T-cell (primary cell): ENCODE data around the gene CTAGE1. TPM values are rescaled to one million over a fixed set of nuclear protein-coding genes. Genes with fewer than 3 reads are reported as not detected.

Source experiments
- ATAC-seq, 4 experiments: fragments of 200-7000 bp in 3 of 4; fragments of 150-1000 bp in 1 of 4; cut with Tn5 transposase; replicated peaks in 1 of 4; 1 replicate in 3 of 4; 2 replicates in 1 of 4; pipeline ENCODE4 v1.10.0; 2021; ENCODE audit warnings: moderate library complexity in 3 of 4, mild to moderate bottlenecking in 2 of 4, moderate number of reproducible peaks in 1 of 4
- CTCF ChIA-PET, 2 donors: fragments of 300-600 bp; sonication (Branson Sonifier 250); formaldehyde crosslinking; loops; one replicate each; lab custom pipeline; 2022; ENCODE audit warnings: antibody characterized with exemption in 2 of 2; lab: Charles Lee
- POLR2A ChIA-PET, 2 donors: fragments of 300-600 bp; sonication (Branson Sonifier 250); formaldehyde crosslinking; loops; one replicate each; lab custom pipeline; 2022; ENCODE audit warnings: antibody characterized with exemption in 2 of 2; lab: Charles Lee
- DNase-seq, 35 experiments: peaks; one replicate each; pipeline versions ENCODE4 v3.0.0 to v3.0.0-alpha.2; 2013 to 2023
- H3K27ac ChIP-seq: one replicate; pipeline ENCODE4 v1.5.1; 2013; ENCODE audit warnings: low read length
- H3K27me3 ChIP-seq, 2 experiments: replicated peaks in 1 of 2; 1 replicate in 1 of 2; 2 replicates in 1 of 2; pipeline versions ENCODE4 v1.6.1 to v1.7.0; 2013; ENCODE audit warnings: low read length in 1 of 2, mixed read lengths in 1 of 2; ENCODE audit not compliant: control insufficient read depth in 2 of 2, insufficient read depth in 2 of 2; ENCODE audit errors: extremely low read depth in 1 of 2
- H3K36me3 ChIP-seq, 2 donors: 1 replicate in 1 of 2; 2 replicates in 1 of 2; pipeline versions ENCODE4 v1.6.1 to v1.7.0; 2013; ENCODE audit warnings: low read length in 1 of 2; ENCODE audit not compliant: control insufficient read depth in 2 of 2, insufficient read depth in 1 of 2; ENCODE audit errors: extremely low read depth in 1 of 2
- H3K4me1 ChIP-seq, 2 experiments: 1 replicate in 1 of 2; 2 replicates in 1 of 2; pipeline versions ENCODE4 v1.6.1 to v1.7.0; 2013; ENCODE audit warnings: low read length in 2 of 2, mixed read lengths in 1 of 2; ENCODE audit not compliant: insufficient read depth in 2 of 2, control insufficient read depth in 1 of 2; ENCODE audit errors: extremely low read depth in 1 of 2
- H3K4me3 ChIP-seq, 2 donors: 1 replicate in 1 of 2; 2 replicates in 1 of 2; pipeline versions ENCODE4 v1.5.1 to v1.7.0; 2013; ENCODE audit warnings: mild to moderate bottlenecking in 2 of 2, low read length in 1 of 2, moderate library complexity in 1 of 2; ENCODE audit not compliant: control insufficient read depth in 1 of 2; ENCODE audit errors: extremely low read depth in 1 of 2
- H3K9me3 ChIP-seq: 2 replicates; pipeline ENCODE4 v1.7.0; 2013
- H3K27ac Mint-ChIP-seq, 2 donors: one replicate each; pipeline ENCODE4 v1.8.0; 2020 to 2021; ENCODE audit warnings: mild to moderate bottlenecking in 2 of 2, mixed read lengths in 2 of 2
- H3K27me3 Mint-ChIP-seq, 2 donors: one replicate each; pipeline ENCODE4 v1.8.0; 2021 to 2022; ENCODE audit warnings: mixed read lengths in 2 of 2
- H3K36me3 Mint-ChIP-seq: one replicate; pipeline ENCODE4 v1.8.0; 2021; ENCODE audit warnings: mixed read lengths
- H3K4me1 Mint-ChIP-seq, 3 donors: one replicate each; pipeline ENCODE4 v1.8.0; 2020 to 2022; ENCODE audit warnings: mixed read lengths in 3 of 3, mild to moderate bottlenecking in 1 of 3
- H3K4me3 Mint-ChIP-seq, 3 donors: one replicate each; pipeline ENCODE4 v1.8.0; 2020 to 2022; ENCODE audit warnings: mild to moderate bottlenecking in 3 of 3, mixed read lengths in 3 of 3, moderate library complexity in 3 of 3
- H3K9me3 Mint-ChIP-seq, 3 donors: one replicate each; pipeline ENCODE4 v1.8.0; 2020 to 2022; ENCODE audit warnings: mixed read lengths in 3 of 3
- WGBS: methylation state at CpG from one replicate; pipeline ENCODE4 v1.1.5; 2013; ENCODE audit warnings: missing lambda C conversion rate; ENCODE audit not compliant: insufficient coverage; 5-methylcytosine and 5-hydroxymethylcytosine counted together
- total RNA-seq, 35 experiments: library from RNA in 6 of 35; stranded (reverse) in 6 of 35; fragments of 120-200 nt in 1 of 35; gene quantifications; one replicate each; pipeline versions ENCODE4 v1.2.1 to v1.2.4 and lab custom pipeline; 2013 to 2026

The CTAGE1 gene
- total RNA-seq, 5 donors from 2014 or later (not counting 1 experiment from before 2014, with no cell fraction given), result not detected

DNA sequence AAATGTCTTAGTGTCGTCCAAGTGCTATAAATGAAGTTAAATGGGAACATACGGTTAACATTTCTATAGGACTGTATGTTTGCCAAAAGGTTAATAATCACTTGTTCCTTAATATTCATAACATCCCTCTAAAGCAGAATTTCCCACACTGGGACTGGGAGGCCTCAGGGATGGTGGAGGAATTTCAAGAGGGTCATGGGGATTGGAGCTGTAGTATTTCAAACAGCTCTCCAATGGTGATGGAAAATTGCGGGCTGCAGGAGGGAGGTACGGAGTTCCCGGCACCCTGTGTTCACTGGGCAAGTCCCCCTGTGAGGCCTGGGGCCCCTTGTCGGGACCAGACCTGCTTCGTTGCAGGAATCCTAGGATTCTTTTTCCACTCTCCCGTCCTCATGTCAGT is 39.8 kb upstream of the CTAGE1 start:
- Histone ChIP-seq H3K27ac (no peak overlapping the region), H3K36me3 (no peaks in the 10 kb centered on the region), H3K4me3 (no peak overlapping the region), H3K4me1 (no peaks in the 10 kb centered on the region), H3K27me3 (peaks cover 0 to 8% of the 10 kb centered on the region in 2 experiments), H3K9me3 (no peaks in the 10 kb centered on the region)
- Mint-ChIP-seq H3K4me3 (no peak overlapping the region), H3K36me3 (no peaks in the 10 kb centered on the region), H3K27ac (no peak overlapping the region), H3K27me3 (peaks cover 4 to 5% of the 10 kb centered on the region in 2 donors), H3K9me3 (no peaks in the 10 kb centered on the region), H3K4me1 (peaks cover 0 to 3% (median 0%) of the 10 kb centered on the region in 3 donors)
- 100% methylated on average over 1 of the region's 8 CpGs for WGBS
- POLR2A ChIA-PET, result no interaction called here
- CTCF ChIA-PET, result interaction anchor here in 1 of 2 donors (0.6 kb wide), 1 partner anchor 562 kb away, joined by 5 read pairs; no protein-coding TSS in a partner anchor
- DNase-seq, result no peak
- no peak for ATAC-seq

DNA sequence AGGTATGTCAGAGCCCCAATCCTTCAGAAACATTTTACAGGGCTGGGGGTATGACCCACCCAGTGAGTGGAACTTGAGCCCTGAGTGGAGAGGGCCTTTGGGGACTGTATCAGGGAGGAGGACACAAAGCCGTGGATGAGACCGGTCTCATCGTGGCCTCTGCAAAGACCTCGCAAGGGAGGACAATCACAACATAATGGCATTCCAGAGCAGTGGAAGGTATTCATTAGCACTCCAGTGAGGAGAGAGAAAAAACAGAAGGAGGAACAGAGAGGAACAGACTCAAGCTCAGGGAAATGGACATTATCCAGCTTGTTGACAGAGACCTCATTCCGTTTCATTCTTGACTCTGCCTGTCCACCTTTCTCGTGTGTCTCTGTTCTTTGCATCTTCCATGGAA is 38.8 kb upstream of the CTAGE1 start:
- Mint-ChIP-seq H3K36me3 (no peaks in the 10 kb centered on the region), H3K27ac (no peak overlapping the region), H3K4me1 (peaks cover 0 to 5% (median 0%) of the 10 kb centered on the region in 3 donors), H3K4me3 (no peak overlapping the region), H3K9me3 (no peaks in the 10 kb centered on the region), H3K27me3 (peaks cover 4 to 5% of the 10 kb centered on the region in 2 donors)
- 96% methylated on average over 4 of the region's 6 CpGs for WGBS
- Histone ChIP-seq H3K27me3 (peaks cover 0 to 8% of the 10 kb centered on the region in 2 experiments), H3K9me3 (no peaks in the 10 kb centered on the region), H3K36me3 (no peaks in the 10 kb centered on the region), H3K4me1 (peaks cover 0 to 4% of the 10 kb centered on the region in 2 experiments), H3K4me3 (no peak overlapping the region), H3K27ac (no peak overlapping the region)
- ATAC-seq (no peak), DNase-seq (no peak)
- CTCF ChIA-PET, result no interaction called here
- POLR2A ChIA-PET, result no interaction called here

DNA sequence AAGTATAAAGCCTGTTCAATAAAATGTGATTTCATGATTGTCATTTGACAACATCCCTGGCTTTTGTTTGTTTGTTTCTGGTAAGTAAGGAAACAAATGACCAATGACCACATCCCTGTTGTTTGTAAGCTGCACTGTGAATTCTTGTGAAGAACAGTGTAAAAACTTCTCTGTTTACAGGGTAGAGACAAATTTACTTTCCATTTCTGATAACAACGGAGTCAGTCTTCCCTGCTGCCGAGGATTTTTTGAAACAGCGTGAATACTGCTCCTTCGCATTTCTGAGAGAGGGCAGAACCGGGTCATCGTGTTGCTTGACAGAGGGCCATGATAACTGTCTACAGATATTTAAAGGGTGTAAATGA is 38.4 kb upstream of the CTAGE1 start:
- WGBS, result 85% methylated on average over 3 of the region's 6 CpGs
- H3K36me3 Mint-ChIP-seq, result no peaks in the 10 kb centered on the region
- CTCF ChIA-PET, result no interaction called here

GRCh38 chr18:22455425-22456115 is 37.9 kb upstream of the CTAGE1 start:
- no CpG with 5 or more reads among the region's 3 CpGs for WGBS
- Histone ChIP-seq H3K36me3 (no peaks in the 10 kb centered on the region), H3K27ac (no peak overlapping the region), H3K9me3 (no peaks in the 10 kb centered on the region), H3K27me3 (peaks cover 0 to 8% of the 10 kb centered on the region in 2 experiments), H3K4me1 (peaks cover 0 to 4% of the 10 kb centered on the region in 2 experiments), H3K4me3 (no peak overlapping the region)
- Mint-ChIP-seq H3K4me3 (no peak overlapping the region), H3K4me1 (peaks cover 0 to 7% (median 0%) of the 10 kb centered on the region in 3 donors), H3K27me3 (peaks cover 4 to 5% of the 10 kb centered on the region in 2 donors), H3K36me3 (no peaks in the 10 kb centered on the region), H3K9me3 (peaks cover 2 to 6% (median 5%) of the 10 kb centered on the region in 3 donors), H3K27ac (no peak overlapping the region)
- POLR2A ChIA-PET, result no interaction called here
- no peak for ATAC-seq
- DNase-seq, result no peak
- CTCF ChIA-PET, result no interaction called here

More for the DNA sequence above, 38.4 kb upstream of the CTAGE1 start:
- Mint-ChIP-seq H3K27me3 (peaks cover 4 to 5% of the 10 kb centered on the region in 2 donors), H3K27ac (no peak overlapping the region), H3K9me3 (peaks cover 0 to under 1% (median 0%) of the 10 kb centered on the region in 3 donors), H3K4me1 (peaks cover 0 to 7% (median 0%) of the 10 kb centered on the region in 3 donors), H3K4me3 (no peak overlapping the region)
- no peak for ATAC-seq
- Histone ChIP-seq H3K27ac (no peak overlapping the region), H3K4me3 (no peak overlapping the region), H3K9me3 (no peaks in the 10 kb centered on the region), H3K4me1 (peaks cover 0 to 4% of the 10 kb centered on the region in 2 experiments), H3K27me3 (peaks cover 0 to 8% of the 10 kb centered on the region in 2 experiments), H3K36me3 (no peaks in the 10 kb centered on the region)
- POLR2A ChIA-PET, result no interaction called here
- no peak for DNase-seq

- H3K4me3 Mint-ChIP-seq, result no peak overlapping the region
- Histone ChIP-seq H3K4me1 (peaks cover 0 to 4% of the 10 kb centered on the region in 2 experiments), H3K36me3 (no peaks in the 10 kb centered on the region), H3K27me3 (peaks cover 0 to 8% of the 10 kb centered on the region in 2 experiments), H3K27ac (no peak overlapping the region), H3K4me3 (no peak overlapping the region), H3K9me3 (no peaks in the 10 kb centered on the region)
- H3K36me3 Mint-ChIP-seq, result no peaks in the 10 kb centered on the region
- ATAC-seq, result no peak
- H3K9me3 Mint-ChIP-seq, result peaks cover 18 to 26% (median 21%) of the 10 kb centered on the region in 3 donors
- ChIA-PET POLR2A (no interaction called here), CTCF (no interaction called here)
- H3K27ac Mint-ChIP-seq, result no peak overlapping the region
- WGBS, result 88% methylated on average over 2 of the region's 5 CpGs
- DNase-seq, result no peak
- peaks cover 2 to 5% of the 10 kb centered on the region in 2 donors for H3K27me3 Mint-ChIP-seq
- H3K4me1 Mint-ChIP-seq, result peaks cover 0 to 7% (median 0%) of the 10 kb centered on the region in 3 donors
Observed at GRCh38 chr18:22453315-22453714, 35.6 kb upstream of the CTAGE1 start.

DNA sequence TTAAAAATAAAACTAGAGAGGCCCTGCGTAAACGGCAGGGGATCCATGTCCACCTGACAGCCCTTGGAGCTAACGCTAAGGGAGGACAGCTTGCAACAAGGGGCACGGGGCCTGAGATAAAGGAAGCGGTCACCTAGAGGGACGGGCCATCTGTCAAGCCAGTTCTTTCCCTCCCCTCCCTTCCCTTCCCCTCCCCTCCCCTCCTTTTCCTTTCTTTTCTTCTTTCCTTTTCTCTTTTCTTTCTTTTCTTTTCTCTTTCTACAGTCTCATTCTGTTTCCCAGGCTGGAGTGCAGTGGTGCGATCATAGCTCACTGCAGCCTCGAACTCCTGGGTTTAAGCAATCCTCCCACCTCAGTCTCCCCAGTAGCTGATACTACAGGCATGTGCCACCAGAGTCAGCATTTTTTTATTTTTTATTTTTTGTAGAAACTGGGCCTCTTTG is 34.5 kb upstream of the CTAGE1 start:
- DNase-seq (no peak), ATAC-seq (no peak)
- peaks cover 0 to 7% (median 0%) of the 10 kb centered on the region in 3 donors for H3K4me1 Mint-ChIP-seq
- no peaks in the 10 kb centered on the region for H3K36me3 Mint-ChIP-seq
- WGBS, result 42% methylated on average over 5 of the region's 8 CpGs
- H3K27me3 ChIP-seq, result peaks cover 0 to 8% of the 10 kb centered on the region in 2 experiments
- peaks cover 2 to 5% of the 10 kb centered on the region in 2 donors for H3K27me3 Mint-ChIP-seq
- peaks cover 18 to 26% (median 21%) of the 10 kb centered on the region in 3 donors for H3K9me3 Mint-ChIP-seq
- no peak overlapping the region for H3K4me3 Mint-ChIP-seq
- POLR2A ChIA-PET, result no interaction called here
- H3K9me3 ChIP-seq, result no peaks in the 10 kb centered on the region
- CTCF ChIA-PET, result no interaction called here
- no peak overlapping the region for H3K27ac Mint-ChIP-seq
- H3K4me1 ChIP-seq, result peaks cover 0 to 4% of the 10 kb centered on the region in 2 experiments
- no peak overlapping the region for H3K4me3 ChIP-seq
- H3K36me3 ChIP-seq, result no peaks in the 10 kb centered on the region
- H3K27ac ChIP-seq, result no peak overlapping the region
